Measurements from ENCODE around the gene CDC37. TPM values are rescaled to one million over a fixed set of nuclear protein-coding genes. Genes with fewer than 3 reads are reported as not detected.
"Not testable (repeated sequence)": the region's sequence is repeated elsewhere in the genome, so short reads cannot be mapped to it uniquely, and the experiment has no call there.

Gene CDC37
- total and polyA plus RNA-seq, 4 donors: 121 to 260 (median 135) TPM

- H3K4me1 ChIP-seq (ENCODE audit: control insufficient read depth in 1 of 2, insufficient read depth in 2 of 2, low read length in 2 of 2): no peaks in the 10 kb centered on the region
- no peaks in the 10 kb centered on the region for H3K9me3 ChIP-seq (ENCODE audit: control insufficient read depth, low read length)
- peak in 1 of 2 donors; percentile 69 for DNase-seq
- ATAC-seq (ENCODE audit: low FRiP score): peak; percentile 80
- intact Hi-C loops (cut with DNase I): loop anchor here in 1 of 2 donors (1.0 kb wide), 1 partner anchor 121 kb away; no protein-coding TSS in a partner anchor
- H3K27ac ChIP-seq (ENCODE audit: low read depth in 1 of 2, low read length in 2 of 2): no peak overlapping the region
- H3K36me3 ChIP-seq (ENCODE audit: control insufficient read depth in 1 of 2, insufficient read depth in 2 of 2, low read length in 1 of 2): peaks cover 0 to 2% of the 10 kb centered on the region in 2 donors
- no peak overlapping the region for H3K4me3 ChIP-seq (ENCODE audit: low read length in 2 of 2)
- WGBS, 2 donors: 47 to 51% methylated on average over 9 of the region's 9 CpGs
- no peaks in the 10 kb centered on the region for H3K27me3 ChIP-seq (ENCODE audit: control insufficient read depth in 1 of 2, insufficient read depth in 2 of 2, low read length in 1 of 2)
These were observed 12.6 kb downstream of the CDC37 start for GRCh38 chr19:10390652-10391286.

- DNase-seq: no peak
- H3K9me3 ChIP-seq (ENCODE audit: control insufficient read depth, low read length): no peaks in the 10 kb centered on the region
- no peaks in the 10 kb centered on the region for H3K36me3 ChIP-seq (ENCODE audit: control insufficient read depth in 1 of 2, insufficient read depth in 2 of 2, low read length in 1 of 2)
- no peaks in the 10 kb centered on the region for H3K27me3 ChIP-seq (ENCODE audit: control insufficient read depth in 1 of 2, insufficient read depth in 2 of 2, low read length in 1 of 2)
- no peaks in the 10 kb centered on the region for H3K4me1 ChIP-seq (ENCODE audit: control insufficient read depth in 1 of 2, insufficient read depth in 2 of 2, low read length in 2 of 2)
- no peak overlapping the region for H3K4me3 ChIP-seq (ENCODE audit: low read length in 2 of 2)
- 42 to 46% methylated on average over 12 of the region's 12 CpGs for WGBS, 2 donors
- peak; percentile 9 for ATAC-seq (ENCODE audit: low FRiP score)
- intact Hi-C loops (cut with DNase I): loop anchor here (1.0 to 5.0 kb wide), 3 partner anchors 58 to 121 kb away; partner anchors contain the start of gene RAVER1 (in 1 of the 2)
- no peak overlapping the region for H3K27ac ChIP-seq (ENCODE audit: low read depth in 1 of 2, low read length in 2 of 2)
These were observed 13.5 kb downstream of the CDC37 start for GRCh38 chr19:10389863-10390262.

DNA sequence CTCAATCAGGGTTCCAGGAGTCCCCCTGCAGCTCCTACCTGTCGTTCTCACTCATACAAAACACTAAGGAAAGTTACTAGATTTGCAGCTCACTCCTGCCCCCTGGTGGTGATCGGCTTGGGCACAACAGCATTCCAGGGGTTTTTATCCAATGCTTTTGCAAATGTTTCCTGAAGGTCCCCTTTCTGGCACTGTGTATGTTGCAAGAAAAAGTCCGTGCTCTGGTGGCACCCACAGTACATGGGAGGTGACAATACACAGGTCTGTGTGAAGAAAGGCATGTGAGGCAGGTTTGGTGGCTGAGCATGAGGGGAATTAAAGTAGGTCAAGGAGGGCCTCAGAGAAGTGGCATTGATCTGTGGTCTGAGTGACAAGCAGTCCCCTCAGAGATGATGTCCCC lies 14.4 kb downstream of the CDC37 start:
- Histone ChIP-seq H3K27me3 (ENCODE audit: control insufficient read depth in 1 of 2, insufficient read depth in 2 of 2, low read length in 1 of 2) (no peaks in the 10 kb centered on the region), H3K9me3 (ENCODE audit: control insufficient read depth, low read length) (no peaks in the 10 kb centered on the region), H3K4me1 (ENCODE audit: control insufficient read depth in 1 of 2, insufficient read depth in 2 of 2, low read length in 2 of 2) (no peaks in the 10 kb centered on the region), H3K4me3 (ENCODE audit: low read length in 2 of 2) (no peak overlapping the region), H3K27ac (ENCODE audit: low read depth in 1 of 2, low read length in 2 of 2) (no peak overlapping the region), H3K36me3 (ENCODE audit: control insufficient read depth in 1 of 2, insufficient read depth in 2 of 2, low read length in 1 of 2) (no peaks in the 10 kb centered on the region)
- ATAC-seq (ENCODE audit: low FRiP score) (peak; percentile 63), DNase-seq (peak; percentile 91 to 96)
- WGBS, 2 donors: 0% methylated on average over 3 of the region's 3 CpGs
- intact Hi-C loops (cut with DNase I): loop anchor here (2.0 to 5.0 kb wide), 2 partner anchors 57 to 120 kb away; partner anchors contain the start of gene RAVER1 (in 1 of the 2)

- 87% methylated on average over 9 of the region's 9 CpGs for WGBS, 2 donors
- Histone ChIP-seq H3K4me3 (ENCODE audit: low read length in 2 of 2) (no peak overlapping the region), H3K27me3 (ENCODE audit: control insufficient read depth in 1 of 2, insufficient read depth in 2 of 2, low read length in 1 of 2) (no peaks in the 10 kb centered on the region), H3K27ac (ENCODE audit: low read depth in 1 of 2, low read length in 2 of 2) (no peak overlapping the region), H3K9me3 (ENCODE audit: control insufficient read depth, low read length) (no peaks in the 10 kb centered on the region), H3K4me1 (ENCODE audit: control insufficient read depth in 1 of 2, insufficient read depth in 2 of 2, low read length in 2 of 2) (no peaks in the 10 kb centered on the region), H3K36me3 (ENCODE audit: control insufficient read depth in 1 of 2, insufficient read depth in 2 of 2, low read length in 1 of 2) (no peaks in the 10 kb centered on the region)
- intact Hi-C loops (cut with DNase I): loop anchor here in 1 of 2 donors (5.0 kb wide), 1 partner anchor 47 kb away; the partner anchor contains the start of gene ICAM3
- DNase-seq (no peak), ATAC-seq (ENCODE audit: low FRiP score) (no peak)
These were observed 18.8 kb downstream of the CDC37 start for GRCh38 chr19:10384580-10384979.

DNA sequence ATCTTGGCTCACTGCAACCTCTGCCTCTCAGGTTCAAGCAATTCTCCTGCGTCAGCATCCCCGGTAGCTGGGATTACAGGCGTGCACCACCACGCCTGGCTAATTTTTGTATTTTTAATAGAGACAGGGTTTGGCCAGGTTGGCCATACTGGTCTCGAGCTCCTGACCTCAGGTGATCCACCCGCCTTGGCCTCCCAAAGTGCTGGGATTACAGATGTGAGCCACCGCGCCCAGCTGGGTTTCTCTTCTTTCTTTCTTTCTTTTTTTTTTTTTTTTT lies 20.2 kb downstream of the CDC37 start:
- 85 to 92% methylated on average over 8 of the region's 8 CpGs for WGBS, 2 donors
- intact Hi-C loops (cut with DNase I): loop anchor here in 1 of 2 donors (5.0 kb wide), 1 partner anchor 46 kb away; the partner anchor contains the start of gene ICAM3
- not testable (repeated sequence) for H3K36me3 ChIP-seq (ENCODE audit: control insufficient read depth in 1 of 2, insufficient read depth in 2 of 2, low read length in 1 of 2); H3K4me3 ChIP-seq (ENCODE audit: low read length in 2 of 2); H3K27me3 ChIP-seq (ENCODE audit: control insufficient read depth in 1 of 2, insufficient read depth in 2 of 2, low read length in 1 of 2); ATAC-seq (ENCODE audit: low FRiP score); H3K9me3 ChIP-seq (ENCODE audit: control insufficient read depth, low read length); H3K27ac ChIP-seq (ENCODE audit: low read depth in 1 of 2, low read length in 2 of 2); DNase-seq; H3K4me1 ChIP-seq (ENCODE audit: control insufficient read depth in 1 of 2, insufficient read depth in 2 of 2, low read length in 2 of 2)

DNA sequence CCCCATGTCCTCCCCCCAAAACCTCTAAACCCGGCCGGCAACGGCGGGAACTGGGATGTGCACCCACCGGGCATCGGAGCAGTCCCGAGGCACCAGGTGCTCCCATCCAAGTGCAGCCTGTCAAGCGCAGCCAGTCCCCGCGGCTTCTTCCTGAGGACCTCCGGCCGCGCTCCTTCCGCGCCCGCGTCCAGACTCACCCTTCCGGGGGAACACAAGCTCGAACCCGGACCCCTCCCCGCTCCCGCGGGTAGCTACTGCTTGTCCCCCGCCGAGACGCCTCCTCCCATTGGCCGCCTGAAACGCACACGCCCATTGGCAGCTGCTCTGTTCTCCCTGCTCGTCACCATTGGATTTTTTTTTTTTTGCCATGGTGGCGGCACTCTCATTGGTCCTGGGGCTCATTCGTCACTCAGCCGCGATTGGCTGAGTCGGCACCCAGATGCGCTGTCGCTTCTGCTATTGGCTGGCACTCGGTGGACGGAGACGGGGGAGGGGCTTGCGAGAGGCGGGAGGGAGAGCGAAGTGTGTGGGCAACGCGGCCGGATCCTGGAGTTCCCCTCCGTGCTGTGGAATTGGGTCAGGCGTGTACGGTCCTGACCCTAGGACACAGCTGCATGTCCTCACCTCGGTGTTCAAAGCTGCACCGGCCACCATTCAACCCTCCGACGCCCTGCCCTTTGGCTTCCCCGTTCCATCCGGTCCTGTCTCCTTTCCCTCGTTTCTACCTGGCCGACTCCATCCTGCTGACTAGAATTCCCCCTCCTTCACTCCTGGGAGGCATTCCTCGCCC lies 22.8 kb downstream of the CDC37 start, which contains the start of gene TYK2:
Gene TYK2, minus strand, starts transcription at position 260 of the 790 bp plus-strand sequence. CDS start 2,166 bp downstream, outside the sequence.
- no peaks in the 10 kb centered on the region for H3K4me1 ChIP-seq (ENCODE audit: control insufficient read depth in 1 of 2, insufficient read depth in 2 of 2, low read length in 2 of 2)
- peak within 1 kb of the TSS in 1 of 2 donors; percentile 3 for H3K27ac ChIP-seq (ENCODE audit: low read depth in 1 of 2, low read length in 2 of 2)
- no peaks in the 10 kb centered on the region for H3K36me3 ChIP-seq (ENCODE audit: control insufficient read depth in 1 of 2, insufficient read depth in 2 of 2, low read length in 1 of 2)
- 0 to 1% methylated on average over 50 to 58 of the region's 58 CpGs for WGBS, 2 donors
- no peaks in the 10 kb centered on the region for H3K9me3 ChIP-seq (ENCODE audit: control insufficient read depth, low read length)
- intact Hi-C loops (cut with DNase I): loop anchor here in 1 of 2 donors (5.0 kb wide), 1 partner anchor 43 kb away; the partner anchor contains the start of gene ICAM3
- H3K27me3 ChIP-seq (ENCODE audit: control insufficient read depth in 1 of 2, insufficient read depth in 2 of 2, low read length in 1 of 2): no peaks in the 10 kb centered on the region
- ATAC-seq (ENCODE audit: low FRiP score): peak; percentile 99
- H3K4me3 ChIP-seq (ENCODE audit: low read length in 2 of 2): peak within 1 kb of the TSS; percentile 52 to 84
- peak; percentile 98 to 99 for DNase-seq

- Histone ChIP-seq H3K36me3 (ENCODE audit: control insufficient read depth in 1 of 2, insufficient read depth in 2 of 2, low read length in 1 of 2) (no peaks in the 10 kb centered on the region), H3K9me3 (ENCODE audit: control insufficient read depth, low read length) (no peaks in the 10 kb centered on the region), H3K4me3 (ENCODE audit: low read length in 2 of 2) (peak overlapping the region; percentile 52 to 84), H3K27me3 (ENCODE audit: control insufficient read depth in 1 of 2, insufficient read depth in 2 of 2, low read length in 1 of 2) (no peaks in the 10 kb centered on the region), H3K4me1 (ENCODE audit: control insufficient read depth in 1 of 2, insufficient read depth in 2 of 2, low read length in 2 of 2) (no peaks in the 10 kb centered on the region), H3K27ac (ENCODE audit: low read depth in 1 of 2, low read length in 2 of 2) (no peak overlapping the region)
- ATAC-seq (ENCODE audit: low FRiP score): no peak
- 2% methylated on average over 10 of the region's 10 CpGs for WGBS, 2 donors
- intact Hi-C loops (cut with DNase I): loop anchor here in 1 of 2 donors (5.0 kb wide), 1 partner anchor 43 kb away; the partner anchor contains the start of gene ICAM3
- DNase-seq: no peak
These were observed 23.4 kb downstream of the CDC37 start for GRCh38 chr19:10379880-10380312.

DNA sequence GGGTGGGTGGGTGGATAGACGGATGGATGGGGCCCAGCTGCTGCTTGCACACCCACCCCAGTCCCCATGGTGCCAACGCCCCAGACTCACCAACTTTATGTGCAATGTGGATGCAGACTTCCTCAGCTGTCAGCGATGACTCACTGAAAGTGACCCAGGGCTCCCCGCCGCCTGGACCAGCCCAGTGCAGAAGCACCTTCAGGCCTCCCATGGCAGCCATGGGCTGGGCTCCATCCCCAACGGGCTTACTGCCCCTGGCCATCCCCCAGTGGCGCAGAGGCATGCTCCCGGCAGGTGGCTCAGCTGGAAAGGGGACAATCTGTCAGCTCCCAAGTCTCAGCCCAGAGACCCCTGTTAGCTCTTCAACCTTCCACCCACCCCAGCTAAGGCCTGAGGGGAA lies 25.2 kb downstream of the CDC37 start:
- no peak for DNase-seq
- intact Hi-C loops (cut with DNase I): no loop called here
- WGBS, 2 donors: 93 to 95% methylated on average over 8 of the region's 8 CpGs
- ATAC-seq (ENCODE audit: low FRiP score): no peak
- Histone ChIP-seq H3K9me3 (ENCODE audit: control insufficient read depth, low read length) (no peaks in the 10 kb centered on the region), H3K4me3 (ENCODE audit: low read length in 2 of 2) (no peak overlapping the region), H3K36me3 (ENCODE audit: control insufficient read depth in 1 of 2, insufficient read depth in 2 of 2, low read length in 1 of 2) (no peaks in the 10 kb centered on the region), H3K27ac (ENCODE audit: low read depth in 1 of 2, low read length in 2 of 2) (no peak overlapping the region), H3K4me1 (ENCODE audit: control insufficient read depth in 1 of 2, insufficient read depth in 2 of 2, low read length in 2 of 2) (no peaks in the 10 kb centered on the region), H3K27me3 (ENCODE audit: control insufficient read depth in 1 of 2, insufficient read depth in 2 of 2, low read length in 1 of 2) (no peaks in the 10 kb centered on the region)
